Nephron progenitor cell (in vitro differentiated cells): ENCODE results near the gene MED28.

ENCODE experiments used
- DNase-seq: peaks from one replicate; pipeline ENCODE4 v3.0.0; 2021
- H3K27ac Mint-ChIP-seq: 2 replicates; pipeline ENCODE4 v1.8.0; 2021; ENCODE audit warnings: mild to moderate bottlenecking, moderate library complexity, mixed read lengths
- H3K27me3 Mint-ChIP-seq: 2 replicates; pipeline ENCODE4 v1.8.0; 2021; ENCODE audit warnings: mild to moderate bottlenecking, low read depth, mixed read lengths; ENCODE audit not compliant: poor library complexity
- H3K36me3 Mint-ChIP-seq: 2 replicates; pipeline ENCODE4 v1.8.0; 2021; ENCODE audit warnings: low read depth, mixed read lengths
- H3K4me1 Mint-ChIP-seq: 2 replicates; pipeline ENCODE4 v1.8.0; 2021; ENCODE audit warnings: mixed read lengths
- H3K4me3 Mint-ChIP-seq: 2 replicates; pipeline ENCODE4 v1.8.0; 2021; ENCODE audit warnings: mild to moderate bottlenecking, moderate library complexity, mixed read lengths
- H3K9me3 Mint-ChIP-seq: 2 replicates; pipeline ENCODE4 v1.8.0; 2021; ENCODE audit warnings: mild to moderate bottlenecking, moderate library complexity, mixed read lengths
- TF ChIP-seq, protein P1 (sequence below): fragments of 200-600 bp; sonication (generic); IDR thresholded peaks from 2 replicates; pipeline ENCODE4 v1.5.0; 2021; ENCODE audit warnings: antibody characterized with exemption

MED28 gene

DNA sequence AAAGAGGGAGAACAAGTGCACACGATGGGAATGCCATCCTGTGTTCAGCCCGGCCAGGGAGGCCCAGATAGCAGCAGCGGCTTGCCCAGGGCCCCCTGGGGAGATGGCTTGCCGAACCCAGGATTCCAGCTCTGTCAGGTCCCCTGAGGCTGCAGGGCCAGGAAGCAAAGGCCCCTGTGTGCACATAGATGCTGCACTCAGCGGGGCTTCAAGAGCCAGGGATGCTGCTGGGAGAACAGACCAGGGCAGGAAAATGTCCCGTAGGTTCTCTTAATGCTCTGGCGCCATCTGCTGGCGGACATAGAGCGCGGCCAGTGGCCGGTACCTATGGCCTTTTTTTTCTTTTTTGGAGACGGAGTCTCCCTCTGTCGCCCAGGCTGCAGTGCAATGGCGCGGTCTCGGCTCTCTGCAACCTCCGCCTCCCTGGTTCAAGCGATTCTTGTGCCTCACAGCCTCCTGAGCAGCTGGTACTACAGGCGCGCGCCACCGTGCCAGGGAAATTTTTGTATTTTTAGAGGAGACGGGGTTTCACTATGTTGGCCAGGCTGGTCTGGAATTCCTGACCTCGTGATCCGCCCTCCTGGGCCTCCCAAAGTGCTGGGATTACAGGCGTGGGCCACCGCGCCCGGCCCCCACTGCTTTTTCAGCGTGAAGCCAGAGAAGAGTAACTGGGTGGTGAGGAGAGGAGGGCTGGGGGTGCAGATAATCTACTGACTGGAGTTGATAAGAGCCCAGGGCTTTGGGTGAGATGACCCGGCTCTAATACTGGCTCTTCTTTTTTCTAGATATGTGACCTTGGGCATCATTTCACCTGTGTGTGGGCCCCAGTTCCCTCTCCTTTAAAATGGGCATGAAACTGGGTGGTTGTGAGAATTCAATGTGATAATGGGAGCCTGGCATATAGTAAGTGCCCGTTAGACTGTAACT, 22.5 kb downstream of the MED28 start:
- Mint-ChIP-seq H3K4me3 (no peak overlapping the region), H3K36me3 (peaks cover 46% of the 10 kb centered on the region), H3K4me1 (no peaks in the 10 kb centered on the region), H3K27me3 (no peaks in the 10 kb centered on the region), H3K9me3 (peaks cover 7% of the 10 kb centered on the region), H3K27ac (peak overlapping the region; percentile 78)
- peak; percentile 86 for DNase-seq
- TF ChIP-seq, protein P1, sequence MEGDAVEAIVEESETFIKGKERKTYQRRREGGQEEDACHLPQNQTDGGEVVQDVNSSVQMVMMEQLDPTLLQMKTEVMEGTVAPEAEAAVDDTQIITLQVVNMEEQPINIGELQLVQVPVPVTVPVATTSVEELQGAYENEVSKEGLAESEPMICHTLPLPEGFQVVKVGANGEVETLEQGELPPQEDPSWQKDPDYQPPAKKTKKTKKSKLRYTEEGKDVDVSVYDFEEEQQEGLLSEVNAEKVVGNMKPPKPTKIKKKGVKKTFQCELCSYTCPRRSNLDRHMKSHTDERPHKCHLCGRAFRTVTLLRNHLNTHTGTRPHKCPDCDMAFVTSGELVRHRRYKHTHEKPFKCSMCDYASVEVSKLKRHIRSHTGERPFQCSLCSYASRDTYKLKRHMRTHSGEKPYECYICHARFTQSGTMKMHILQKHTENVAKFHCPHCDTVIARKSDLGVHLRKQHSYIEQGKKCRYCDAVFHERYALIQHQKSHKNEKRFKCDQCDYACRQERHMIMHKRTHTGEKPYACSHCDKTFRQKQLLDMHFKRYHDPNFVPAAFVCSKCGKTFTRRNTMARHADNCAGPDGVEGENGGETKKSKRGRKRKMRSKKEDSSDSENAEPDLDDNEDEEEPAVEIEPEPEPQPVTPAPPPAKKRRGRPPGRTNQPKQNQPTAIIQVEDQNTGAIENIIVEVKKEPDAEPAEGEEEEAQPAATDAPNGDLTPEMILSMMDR: peak; percentile 88

- Mint-ChIP-seq H3K36me3 (peaks cover 50% of the 10 kb centered on the region), H3K27ac (no peak overlapping the region), H3K9me3 (peaks cover 27% of the 10 kb centered on the region), H3K4me1 (no peaks in the 10 kb centered on the region), H3K4me3 (no peak overlapping the region), H3K27me3 (no peaks in the 10 kb centered on the region)
- no peak for DNase-seq
- TF ChIP-seq, protein P1: no peak
Measured at GRCh38 chr4:17639136-17639535, 24.7 kb downstream of the MED28 start.

GRCh38 chr4:17642398-17642783, 27.9 kb downstream of the MED28 start:
- TF ChIP-seq, protein P1: no peak
- Mint-ChIP-seq H3K9me3 (peaks cover 42% of the 10 kb centered on the region), H3K27ac (peak overlapping the region; percentile 39), H3K4me1 (no peaks in the 10 kb centered on the region), H3K4me3 (no peak overlapping the region), H3K27me3 (no peaks in the 10 kb centered on the region), H3K36me3 (peaks cover 48% of the 10 kb centered on the region)
- DNase-seq: no peak

DNA sequence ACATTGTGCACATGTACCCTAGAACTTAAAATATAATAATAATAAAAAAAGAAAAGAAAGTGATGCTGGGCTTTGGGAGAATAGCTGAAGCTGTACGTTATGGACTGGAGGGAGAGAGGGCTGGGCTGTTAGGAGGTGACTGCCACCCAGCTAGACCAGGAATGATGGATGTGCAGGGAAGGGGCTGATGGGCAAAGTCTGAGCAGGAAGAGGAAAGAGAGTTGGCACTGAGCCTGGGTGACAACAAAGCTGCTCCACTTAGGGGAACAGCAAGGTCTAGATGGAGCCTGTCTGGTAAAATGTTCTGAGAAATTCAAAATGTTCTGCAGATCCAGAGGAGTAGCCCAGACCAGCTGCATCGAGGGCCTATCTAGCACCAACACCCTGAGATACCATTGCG, 32.3 kb downstream of the MED28 start:
- H3K9me3 Mint-ChIP-seq: peaks cover 38% of the 10 kb centered on the region
- DNase-seq: no peak
- no peaks in the 10 kb centered on the region for H3K4me1 Mint-ChIP-seq
- H3K27ac Mint-ChIP-seq: peak overlapping the region; percentile 78
- TF ChIP-seq, protein P1: no peak
- no peak overlapping the region for H3K4me3 Mint-ChIP-seq
- peaks cover 30% of the 10 kb centered on the region for H3K36me3 Mint-ChIP-seq
- H3K27me3 Mint-ChIP-seq: peaks cover 12% of the 10 kb centered on the region

DNA sequence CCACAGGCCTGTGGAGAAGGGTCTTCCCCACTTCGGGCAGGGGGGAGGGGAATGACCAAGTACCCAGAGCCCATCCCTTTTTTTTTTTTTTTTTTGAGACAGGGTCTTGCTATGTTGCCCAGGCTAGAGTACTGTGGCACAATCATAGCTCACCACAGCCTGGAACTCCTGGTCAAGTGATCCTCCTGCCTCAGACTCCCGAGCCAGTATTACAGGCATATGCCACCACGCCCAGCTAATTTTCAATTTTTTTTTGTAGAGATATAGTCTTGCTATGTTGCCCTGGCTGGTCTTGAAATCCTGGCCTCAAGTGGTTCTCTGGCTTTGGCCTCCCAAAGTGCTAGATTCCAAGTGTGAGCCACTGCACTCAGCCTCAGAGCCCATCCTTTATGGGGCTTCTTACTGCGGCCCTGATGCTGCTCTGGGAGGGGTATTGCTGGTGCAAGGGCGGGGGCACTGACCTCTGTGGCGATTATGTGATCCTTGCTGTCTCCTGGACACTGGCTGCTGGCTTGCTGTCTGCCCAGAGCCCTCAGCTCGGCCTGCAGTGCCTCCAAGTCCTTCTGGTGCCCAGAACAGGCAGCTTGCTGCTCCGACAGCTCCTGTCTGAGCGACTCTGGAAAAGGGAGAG, 32.9 kb downstream of the MED28 start:
- Mint-ChIP-seq H3K27me3 (peaks cover 12% of the 10 kb centered on the region), H3K4me1 (no peaks in the 10 kb centered on the region), H3K4me3 (no peak overlapping the region), H3K36me3 (peaks cover 26% of the 10 kb centered on the region), H3K27ac (no peak overlapping the region), H3K9me3 (peaks cover 37% of the 10 kb centered on the region)
- no peak for DNase-seq
- TF ChIP-seq, protein P1: no peak
